OCI-LY7 (cell line): ENCODE measurements around the gene LYPLAL1. TPM values are rescaled to one million over a fixed set of nuclear protein-coding genes. Genes with fewer than 3 reads are reported as not detected.

Experiments
- BruUV-seq: library from RNA; stranded (reverse); fragments of 400-500 nt; replicated peaks from 2 replicates; lab custom pipeline; 2021; lab: Mats Ljungman, UMichigan
- CTCF ChIA-PET: fragments of 300-600 bp; sonication (Branson Sonifier 250); formaldehyde crosslinking; loops from one replicate; lab custom pipeline; 2022; ENCODE audit warnings: antibody characterized with exemption; ENCODE audit not compliant: unreplicated experiment; lab: Charles Lee
- POLR2A ChIA-PET: fragments of 300-600 bp; sonication (Branson Sonifier 250); formaldehyde crosslinking; loops from one replicate; lab custom pipeline; 2022; ENCODE audit warnings: antibody characterized with exemption; lab: Charles Lee
- DNase-seq: peaks from one replicate; pipeline ENCODE4 v3.0.0-alpha.2; 2015; ENCODE audit warnings: low spot score
- H2AFZ ChIP-seq: fragments of 200-600 bp; sonication (generic), shearing (Covaris generic); 2 replicates; pipeline ENCODE4 v1.6.1; 2014; ENCODE audit warnings: mild to moderate bottlenecking, antibody characterized with exemption, low read length, moderate library complexity
- H3K27ac ChIP-seq: fragments of 200-600 bp; sonication (generic); 2 replicates; pipeline ENCODE4 v1.5.1; 2014; ENCODE audit warnings: mixed run types, low read depth, mild to moderate bottlenecking, moderate library complexity, low read length, inconsistent platforms; ENCODE audit not compliant: poor library complexity, severe bottlenecking
- H3K36me3 ChIP-seq: fragments of 200-600 bp; sonication (generic); 2 replicates; pipeline ENCODE4 v1.6.1; 2014; ENCODE audit warnings: mild to moderate bottlenecking, antibody characterized with exemption, low read length, moderate library complexity, mixed read lengths; ENCODE audit not compliant: insufficient read depth
- H3K4me1 ChIP-seq: fragments of 200-600 bp; sonication (generic); 2 replicates; pipeline ENCODE4 v1.5.1; 2014; ENCODE audit warnings: mild to moderate bottlenecking, low read length; ENCODE audit not compliant: insufficient read depth, poor library complexity, severe bottlenecking
- H3K4me2 ChIP-seq: fragments of 200-600 bp; sonication (generic); 2 replicates; pipeline ENCODE4 v1.6.1; 2014; ENCODE audit warnings: mild to moderate bottlenecking, low read length
- H3K4me3 ChIP-seq: fragments of 200-600 bp; sonication (generic); 2 replicates; pipeline ENCODE4 v1.5.1; 2014; ENCODE audit warnings: mild to moderate bottlenecking, low read depth, low read length; ENCODE audit not compliant: poor library complexity, severe bottlenecking
- H3K79me2 ChIP-seq: fragments of 200-600 bp; sonication (generic); 2 replicates; pipeline ENCODE4 v1.6.1; 2016; ENCODE audit warnings: low read depth, mild to moderate bottlenecking, low read length, moderate library complexity, mixed read lengths; ENCODE audit not compliant: insufficient read depth
- H3K9me2 ChIP-seq: fragments of 200-600 bp; sonication (generic); 2 replicates; pipeline ENCODE4 v1.6.1; 2016; ENCODE audit warnings: mild to moderate bottlenecking, low read length, mixed read lengths; ENCODE audit not compliant: insufficient read depth
- H3K9me3 ChIP-seq: fragments of 200-600 bp; sonication (generic); 2 replicates; pipeline ENCODE4 v1.6.1; 2014; ENCODE audit warnings: mild to moderate bottlenecking, mixed run types, low read length, mixed read lengths
- H4K20me1 ChIP-seq: fragments of 200-600 bp; sonication (generic); 2 replicates; pipeline ENCODE4 v1.6.1; 2014; ENCODE audit warnings: mild to moderate bottlenecking, antibody characterized with exemption, low read length, moderate library complexity, mixed read lengths; ENCODE audit not compliant: insufficient read depth
- CTCF ChIP-seq: fragments of 200-600 bp; sonication (generic); conservative IDR thresholded peaks from 2 replicates; pipeline ENCODE4 v1.5.1; 2014; ENCODE audit warnings: mild to moderate bottlenecking, antibody characterized with exemption, low read length, moderate library complexity, mixed read lengths
- EZH2phosphoT487 ChIP-seq: fragments of 200-600 bp; sonication (generic); IDR thresholded peaks from 2 replicates; pipeline ENCODE4 v1.6.1; 2018; ENCODE audit warnings: low read depth, borderline replicate concordance, mild to moderate bottlenecking, mixed run types, antibody characterized with exemption, low read length, moderate library complexity, mixed read lengths
- intact Hi-C: fragments of 100-400 bp; cut with micrococcal nuclease; formaldehyde crosslinking; loops from one replicate; pipeline ENCODE4 v1.10.0; 2022; ENCODE audit not compliant: unreplicated experiment
- total RNA-seq, 2 experiments: library from RNA; depleted of rRNA in 1 of 2; stranded (reverse); fragments of >200 nt in 1 of 2; shearing (Covaris generic) in 1 of 2; gene quantifications; 2 replicates each; pipeline ENCODE4 v1.2.3, GENCODE V29; 2014 to 2022

LYPLAL1 gene
- total RNA-seq, 2 experiments from 2014 or later, result 19.6 to 32.1 TPM

- no peaks in the 10 kb centered on the region for H3K9me3 ChIP-seq
- peaks cover 14% of the 10 kb centered on the region for H3K4me1 ChIP-seq
- no peak overlapping the region for H3K4me3 ChIP-seq
- H3K27ac ChIP-seq, result no peak overlapping the region
- H3K79me2 ChIP-seq, result peaks cover 14% of the 10 kb centered on the region; the same call in 1 of the 2 replicates
- no peak for DNase-seq
- no peak overlapping the region for H2AFZ ChIP-seq
- peaks cover 39% of the 10 kb centered on the region for H3K36me3 ChIP-seq
- no TSS peak for BruUV-seq
- TF ChIP-seq EZH2phosphoT487, result no peak
- no peak for TF ChIP-seq CTCF
- CTCF ChIA-PET, result no interaction called here
- no peaks in the 10 kb centered on the region for H3K9me2 ChIP-seq
- intact Hi-C loops, result no loop called here
- no peak overlapping the region for H3K4me2 ChIP-seq
- POLR2A ChIA-PET, result no interaction called here
- H4K20me1 ChIP-seq, result no peaks in the 10 kb centered on the region
Observed at GRCh38 chr1:219184337-219184736, 10.7 kb downstream of the LYPLAL1 start.

- BruUV-seq, result no TSS peak
- no peak for TF ChIP-seq CTCF
- no peak for TF ChIP-seq EZH2phosphoT487
- Histone ChIP-seq H3K79me2 (peaks cover 14% of the 10 kb centered on the region; the same call in 1 of the 2 replicates), H3K4me3 (no peak overlapping the region), H3K27ac (no peak overlapping the region), H4K20me1 (no peaks in the 10 kb centered on the region), H3K9me2 (no peaks in the 10 kb centered on the region), H3K36me3 (peaks cover 31% of the 10 kb centered on the region), H2AFZ (no peak overlapping the region), H3K4me1 (peaks cover 15% of the 10 kb centered on the region), H3K4me2 (no peak overlapping the region), H3K9me3 (no peaks in the 10 kb centered on the region)
- CTCF ChIA-PET, result no interaction called here
- no peak for DNase-seq
- POLR2A ChIA-PET, result interaction anchor here (0.5 to 3.5 kb wide), 4 partner anchors 9 to 34 kb away, joined by 3 to 27 read pairs (median 4); partner anchors contain the start of gene LYPLAL1
- intact Hi-C loops, result no loop called here
Observed at GRCh38 chr1:219185486-219186117, 11.9 kb downstream of the LYPLAL1 start.

- ChIA-PET POLR2A (interaction anchor here (0.6 to 3.5 kb wide), 9 partner anchors 9 to 391 kb away, joined by 3 to 27 read pairs (median 3); partner anchors contain the start of gene LYPLAL1), CTCF (interaction anchor here (0.6 kb wide), 1 partner anchor 1598 kb away, joined by 3 read pairs; the partner anchor contains the start of gene MTARC1)
- no peaks in the 10 kb centered on the region for H4K20me1 ChIP-seq
- H2AFZ ChIP-seq, result no peak overlapping the region
- peaks cover 14% of the 10 kb centered on the region; the same call in 1 of the 2 replicates for H3K79me2 ChIP-seq
- H3K9me2 ChIP-seq, result no peaks in the 10 kb centered on the region
- no peak for TF ChIP-seq CTCF
- no peak for TF ChIP-seq EZH2phosphoT487
- H3K4me2 ChIP-seq, result peak overlapping the region; percentile 25; the same call in 1 of the 2 replicates
- peaks cover 15% of the 10 kb centered on the region for H3K4me1 ChIP-seq
- H3K4me3 ChIP-seq, result no peak overlapping the region
- H3K36me3 ChIP-seq, result peaks cover 13% of the 10 kb centered on the region
- DNase-seq, result no peak
- no TSS peak for BruUV-seq
- intact Hi-C loops, result no loop called here
- H3K9me3 ChIP-seq, result no peaks in the 10 kb centered on the region
- H3K27ac ChIP-seq, result no peak overlapping the region
Observed at GRCh38 chr1:219188331-219188803, 14.7 kb downstream of the LYPLAL1 start.
